HCT116 (cell line): ENCODE data around the gene PERCC1. TPM values are rescaled to one million over a fixed set of nuclear protein-coding genes. Genes with fewer than 3 reads are reported as not detected.

Experiments
- ATAC-seq: fragments of 200-7000 bp; cut with Tn5 transposase; 2 replicates; pipeline ENCODE4 v1.9.1; 2020; ENCODE audit warnings: mild to moderate bottlenecking, moderate library complexity
- Bru-seq: library from RNA; stranded (reverse); fragments of 400-500 nt; gene quantifications from one replicate; lab custom pipeline; 2021; lab: Mats Ljungman, UMichigan
- BruChase-seq, 2 experiments: library from RNA; stranded (reverse); fragments of 400-500 nt; gene quantifications; one replicate each; lab custom pipeline; 2021; lab: Mats Ljungman, UMichigan
- BruUV-seq: library from RNA; stranded (reverse); fragments of 400-500 nt; replicated peaks from 2 replicates; lab custom pipeline; 2021; lab: Mats Ljungman, UMichigan
- CTCF ChIA-PET: fragments of 300-600 bp; sonication (Branson Sonifier 250); formaldehyde crosslinking; loops from one replicate; lab custom pipeline; 2021; ENCODE audit warnings: antibody characterized with exemption; lab: Charles Lee
- POLR2A ChIA-PET: fragments of 300-600, 350-600 bp; sonication (Branson Sonifier 250); formaldehyde crosslinking; loops from one replicate; lab custom pipeline; 2021; ENCODE audit warnings: antibody characterized with exemption; lab: Charles Lee
- RAD21 ChIA-PET, 2 experiments: fragments of 300-600 bp; sonication (Branson Sonifier 250); formaldehyde crosslinking; loops; one replicate each; lab custom pipeline; 2023; ENCODE audit warnings: low total read pairs in 2 of 2; ENCODE audit not compliant: uncharacterized antibody in 2 of 2, unreplicated experiment in 2 of 2, low non-redundant PET in 1 of 2; lab: Charles Lee
- DNase-seq: peaks from one replicate; pipeline ENCODE4 v3.0.0-alpha.2; 2010; ENCODE audit warnings: low read depth, low spot score
- H2AFZ ChIP-seq: fragments of 200-600 bp; shearing (Covaris generic), sonication (generic); 2 replicates; pipeline ENCODE4 v1.6.1; 2017; ENCODE audit warnings: low read depth, mixed run types, mixed read lengths, antibody characterized with exemption, low read length; ENCODE audit not compliant: poor library complexity, severe bottlenecking
- H3K27ac ChIP-seq: 2 replicates; pipeline ENCODE4 v1.5.1; 2012; ENCODE audit warnings: low read depth, low read length
- H3K27me3 ChIP-seq: fragments of 200-600 bp; sonication (generic); 2 replicates; pipeline ENCODE4 v1.6.1; 2016; ENCODE audit warnings: mixed run types, low read length, mixed read lengths; ENCODE audit not compliant: insufficient read depth
- H3K36me3 ChIP-seq, 2 experiments: fragments of 200-500 bp in 1 of 2; fragments of 200-600 bp in 1 of 2; sonication (Bioruptor generic) in 1 of 2; sonication (generic) in 1 of 2; 2 replicates each; pipeline versions ENCODE4 v1.5.1 to v1.6.1; 2014 to 2016; ENCODE audit warnings: low read length in 2 of 2, inconsistent platforms in 1 of 2, mixed read lengths in 1 of 2, mixed run types in 1 of 2; ENCODE audit not compliant: insufficient read depth in 2 of 2, control insufficient read depth in 1 of 2
- H3K4me1 ChIP-seq, 2 experiments: fragments of 200-600 bp in 1 of 2; sonication (generic) in 1 of 2; 2 replicates each; pipeline versions ENCODE4 v1.5.1 to v1.6.1; 2012 to 2017; ENCODE audit warnings: low read length in 2 of 2, inconsistent platforms in 1 of 2, mild to moderate bottlenecking in 1 of 2, mixed read lengths in 1 of 2, mixed run types in 1 of 2, moderate library complexity in 1 of 2; ENCODE audit not compliant: insufficient read depth in 2 of 2, control insufficient read depth in 1 of 2
- H3K4me2 ChIP-seq: fragments of 200-600 bp; sonication (generic); 2 replicates; pipeline ENCODE4 v1.6.1; 2017; ENCODE audit warnings: mixed run types, low read length, mixed read lengths
- H3K4me3 ChIP-seq, 2 experiments: fragments of 200-600 bp in 1 of 2; sonication (generic) in 1 of 2; replicated peaks in 1 of 2; 2 replicates each; pipeline ENCODE4 v1.5.1; 2011 to 2016; ENCODE audit warnings: low read length in 2 of 2, control low read depth in 1 of 2, low read depth in 1 of 2, mild to moderate bottlenecking in 1 of 2, mixed read lengths in 1 of 2, mixed run types in 1 of 2
- H3K79me2 ChIP-seq: fragments of 200-600 bp; sonication (generic); 2 replicates; pipeline ENCODE4 v1.6.1; 2017; ENCODE audit warnings: mild to moderate bottlenecking, mixed run types, low read length, moderate library complexity, mixed read lengths; ENCODE audit not compliant: insufficient read depth
- H3K9ac ChIP-seq: fragments of 200-600 bp; sonication (generic); 2 replicates; pipeline ENCODE4 v1.6.1; 2016; ENCODE audit warnings: low read length, mixed read lengths
- H3K9me2 ChIP-seq: fragments of 200-600 bp; sonication (generic), shearing (Covaris generic); 2 replicates; pipeline ENCODE4 v1.6.1; 2017; ENCODE audit warnings: mixed run types, mild to moderate bottlenecking, moderate library complexity; ENCODE audit not compliant: insufficient read depth
- H3K9me3 ChIP-seq, 2 experiments: fragments of 200-500 bp in 1 of 2; fragments of 200-600 bp in 1 of 2; sonication (Bioruptor generic) in 1 of 2; sonication (generic) in 1 of 2; 2 replicates each; pipeline ENCODE4 v1.6.1; 2014 to 2017; ENCODE audit warnings: low read length in 2 of 2, mixed read lengths in 2 of 2, inconsistent platforms in 1 of 2, low read depth in 1 of 2, mild to moderate bottlenecking in 1 of 2, mixed run types in 1 of 2, moderate library complexity in 1 of 2; ENCODE audit not compliant: control insufficient read depth in 1 of 2, insufficient read depth in 1 of 2
- H4K20me1 ChIP-seq: fragments of 200-600 bp; sonication (generic), shearing (Covaris generic); 2 replicates; pipeline ENCODE4 v1.6.1; 2017; ENCODE audit warnings: mixed run types, mild to moderate bottlenecking, moderate library complexity; ENCODE audit not compliant: insufficient read depth
- ATF3 ChIP-seq: IDR thresholded peaks from 2 replicates; pipeline ENCODE4 v1.6.1; 2012
- CBX3 ChIP-seq: IDR thresholded peaks from 2 replicates; pipeline ENCODE4 v1.6.1; 2012; ENCODE audit warnings: low read depth
- CTCF ChIP-seq, 3 experiments: fragments of 200-600 bp in 1 of 3; sonication (generic) in 1 of 3; IDR thresholded peaks in 2 of 3; conservative IDR thresholded peaks in 1 of 3; 2 replicates each; pipeline ENCODE4 v1.5.1; 2012 to 2017; ENCODE audit warnings: low read depth in 2 of 3, low read length in 2 of 3, antibody characterized with exemption in 1 of 3, borderline replicate concordance in 1 of 3, control low read depth in 1 of 3, mild to moderate bottlenecking in 1 of 3, mixed read lengths in 1 of 3, mixed run types in 1 of 3, moderate library complexity in 1 of 3; ENCODE audit not compliant: insufficient read depth in 1 of 3
- EGR1 ChIP-seq: IDR thresholded peaks from 2 replicates; pipeline ENCODE4 v1.6.1; 2012; ENCODE audit warnings: low read depth
- ELF1 ChIP-seq: IDR thresholded peaks from 2 replicates; pipeline ENCODE4 v1.6.1; 2012; ENCODE audit warnings: low read depth, borderline replicate concordance
- EZH2 ChIP-seq: fragments of 200-600 bp; sonication (generic); IDR thresholded peaks from 2 replicates; pipeline ENCODE4 v1.6.1; 2017; ENCODE audit warnings: antibody characterized with exemption, mixed run types
- EZH2phosphoT487 ChIP-seq: fragments of 200-600 bp; IDR thresholded peaks from 2 replicates; pipeline ENCODE4 v1.6.1; 2018; ENCODE audit warnings: antibody characterized with exemption, borderline replicate concordance
- JUND ChIP-seq: IDR thresholded peaks from 2 replicates; pipeline ENCODE4 v1.6.1; 2012
- POLR2A ChIP-seq: IDR thresholded peaks from 2 replicates; pipeline ENCODE4 v1.7.0; 2011; ENCODE audit warnings: borderline replicate concordance; ENCODE audit not compliant: insufficient read depth, insufficient read length; ENCODE audit errors: extremely low read depth
- RAD21 ChIP-seq: IDR thresholded peaks from 2 replicates; pipeline ENCODE4 v1.6.1; 2012; ENCODE audit warnings: low read depth, mild to moderate bottlenecking
- REST ChIP-seq: IDR thresholded peaks from 2 replicates; pipeline ENCODE4 v1.6.1; 2012; ENCODE audit warnings: low read depth
- SIN3A ChIP-seq: IDR thresholded peaks from 2 replicates; pipeline ENCODE4 v1.6.1; 2012; ENCODE audit warnings: low read depth
- SP1 ChIP-seq: IDR thresholded peaks from 2 replicates; pipeline ENCODE4 v1.6.1; 2012; ENCODE audit warnings: low read depth
- SRF ChIP-seq: IDR thresholded peaks from 2 replicates; pipeline ENCODE4 v1.6.1; 2012; ENCODE audit warnings: low read depth
- TCF7L2 ChIP-seq: IDR thresholded peaks from 2 replicates; pipeline ENCODE4 v1.7.0; 2011; ENCODE audit warnings: borderline replicate concordance, inconsistent platforms; ENCODE audit not compliant: insufficient read depth, insufficient read length; ENCODE audit errors: extremely low read depth
- YY1 ChIP-seq: IDR thresholded peaks from 2 replicates; pipeline ENCODE4 v1.6.1; 2011; ENCODE audit warnings: low read length, low read depth, moderate library complexity, mild to moderate bottlenecking; ENCODE audit not compliant: insufficient replicate concordance; ENCODE audit errors: extremely low read depth
- ZFX ChIP-seq: fragments of 450-650 bp; IDR thresholded peaks from 2 replicates; pipeline ENCODE4 v1.6.1; 2017
- intact Hi-C: fragments of 100-400 bp; cut with micrococcal nuclease; formaldehyde crosslinking; loops from 2 replicates; pipeline ENCODE4 v1.10.0; 2022
- long read RNA-seq: library from polyadenylated mRNA; unstranded; transcript quantifications from one replicate; pipeline ENCODE4 v2.0.0, GENCODE V29; 2021; ENCODE audit not compliant: unreplicated experiment
- polyA plus RNA-seq: library from polyadenylated mRNA; unstranded; fragments of >200 nt; gene quantifications from 2 replicates; pipeline ENCODE4 v1.2.1, GENCODE V29; 2012; ENCODE audit warnings: missing spikeins
- total RNA-seq: library from RNA; stranded (reverse); gene quantifications from one replicate; pipeline ENCODE4 v1.2.1, GENCODE V29; 2021; ENCODE audit not compliant: unreplicated experiment

The PERCC1 gene
- not detected for total RNA-seq
- not detected in 2 replicates for polyA plus RNA-seq
- not detected for Bru-seq, nascent RNA
- not detected for BruChase-seq, experiment 1, labeled RNA remaining after a 6-hour chase
- not detected for BruChase-seq, experiment 2, labeled RNA remaining after a 2-hour chase
- long read RNA-seq, result 0 reads

- CTCF ChIA-PET, result no interaction called here
- Histone ChIP-seq H3K4me1 (peaks cover 0 to 12% of the 10 kb centered on the region in 2 experiments; a peak in 2 of 4 replicates), H3K27me3 (no peaks in the 10 kb centered on the region), H3K4me2 (no peak within 1 kb of the TSS), H3K79me2 (no peaks in the 10 kb centered on the region), H3K4me3 (no peak within 1 kb of the TSS), H3K9me2 (no peaks in the 10 kb centered on the region), H2AFZ (no peak within 1 kb of the TSS), H3K27ac (no peak within 1 kb of the TSS), H4K20me1 (no peaks in the 10 kb centered on the region), H3K36me3 (no peaks in the 10 kb centered on the region), H3K9me3 (no peaks in the 10 kb centered on the region), H3K9ac (no peak within 1 kb of the TSS)
- POLR2A ChIA-PET, result no interaction called here
- intact Hi-C loops, result no loop called here
- RAD21 ChIA-PET, result no interaction called here
- DNase-seq (no peak), ATAC-seq (no peak)
- BruUV-seq, result no TSS peak
- TF ChIP-seq EGR1 (no peak), YY1 (no peak), ATF3 (no peak), SP1 (no peak), SIN3A (no peak), EZH2phosphoT487 (no peak), POLR2A (no peak), TCF7L2 (no peak), SRF (no peak), CBX3 (no peak), EZH2 (no peak), REST (no peak), JUND (no peak), ELF1 (no peak), ZFX (no peak), CTCF (IDR thresholded peaks at IDR 0.05 in 2 of 3, conservative IDR thresholded peaks at IDR 0.05 in 1 of 3; ENCODE audit: borderline replicate concordance in 1 of 3, insufficient read depth in 1 of 3, low read depth in 2 of 3, low read length in 2 of 3) (no peak), RAD21 (no peak)
These were observed at the start of gene PERCC1 for GRCh38 chr16:1430759-1431496. Gene PERCC1, plus strand, starts transcription at chr16:1431078. Its CDS starts 1,516 bp downstream, at chr16:1432594.
